ENCODE data around the gene TP63. TPM values are rescaled to one million over a fixed set of nuclear protein-coding genes. Genes with fewer than 3 reads are reported as not detected.

TP63 gene
- total RNA-seq, 1 experiment from 2014 or later = not detected

DNA sequence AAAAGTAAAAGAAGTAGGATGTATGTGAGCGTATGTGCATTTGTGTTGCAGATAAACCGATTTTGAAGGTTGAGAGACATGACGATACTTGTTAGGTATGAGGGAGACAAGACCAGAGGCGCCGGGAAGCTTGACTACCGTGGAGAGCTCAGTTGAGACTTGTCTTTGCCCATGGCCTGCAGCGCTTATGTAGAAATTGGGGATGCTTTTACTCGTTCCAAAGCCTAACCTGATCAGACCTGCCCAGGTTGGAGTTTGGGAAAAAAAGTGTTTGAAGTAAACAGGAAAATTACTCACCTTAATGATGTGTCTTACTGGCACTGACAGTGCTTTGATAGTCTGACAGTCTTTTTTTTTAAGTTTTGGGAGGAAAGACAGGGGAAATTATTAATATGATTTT is 202.8 kb downstream of the TP63 start:
- Histone ChIP-seq H3K79me2 (ENCODE audit: insufficient read depth, low read length) (no peaks in the 10 kb centered on the region), H4K8ac (replicated peaks; ENCODE audit: insufficient read length, low read depth, low read length) (no peak overlapping the region), H2BK5ac (ENCODE audit: insufficient read length, low read length) (no peak overlapping the region), H2AK5ac (ENCODE audit: insufficient read length, low read length) (no peak overlapping the region), H2BK20ac (ENCODE audit: low read depth, low read length, poor library complexity, severe bottlenecking) (no peak overlapping the region), H2BK120ac (ENCODE audit: low read depth, low read length, poor library complexity, severe bottlenecking) (no peak overlapping the region), H3K18ac (ENCODE audit: insufficient read length, low read depth, low read length) (no peak overlapping the region), H4K91ac (ENCODE audit: insufficient read length, low read depth, low read length) (no peak overlapping the region), H3K27me3 (ENCODE audit: insufficient read depth, low read length) (no peaks in the 10 kb centered on the region), H2BK12ac (ENCODE audit: insufficient read length, low read depth, low read length) (no peak overlapping the region), H3K79me1 (ENCODE audit: insufficient read depth, low read depth, low read length, poor library complexity, severe bottlenecking) (no peaks in the 10 kb centered on the region), H3K9ac (ENCODE audit: extremely low read depth, insufficient read length, low read length) (no peak overlapping the region), H4K20me1 (ENCODE audit: control insufficient read depth, insufficient read depth, insufficient read length) (no peaks in the 10 kb centered on the region), H3K4ac (ENCODE audit: low read depth, low read length) (no peak overlapping the region), H3K9me3 (ENCODE audit: control insufficient read depth, low read depth, low read length) (no peaks in the 10 kb centered on the region), H3T11ph (ENCODE audit: low read length) (no peak overlapping the region), H4K5ac (ENCODE audit: insufficient read length, low read depth, low read length) (no peak overlapping the region), H3K27ac (ENCODE audit: insufficient read length, low read depth, low read length) (no peak overlapping the region), H2AFZ (ENCODE audit: low read length) (no peak overlapping the region), H3K56ac (ENCODE audit: insufficient read length, low read depth, low read length) (no peak overlapping the region), H3K23me2 (ENCODE audit: insufficient read length, low read depth, low read length, poor library complexity, severe bottlenecking) (no peaks in the 10 kb centered on the region), H3K4me2 (ENCODE audit: insufficient read depth, insufficient read length, low read length) (no peak overlapping the region), H3K14ac (ENCODE audit: insufficient read depth, low read length) (no peak overlapping the region), H3K4me1 (ENCODE audit: insufficient read depth, low read length) (no peaks in the 10 kb centered on the region), H2BK15ac (ENCODE audit: low read depth, low read length) (no peak overlapping the region), H3K23ac (ENCODE audit: insufficient read length, low read depth, low read length) (no peak overlapping the region)
- Mint-ChIP-seq H3K27ac (no peak overlapping the region), H3K27me3 (ENCODE audit: low read depth) (no peaks in the 10 kb centered on the region), H3K4me3 (no peak overlapping the region), H3K4me1 (no peaks in the 10 kb centered on the region), H3K36me3 (ENCODE audit: insufficient read depth in 1 of 3, low read depth in 3 of 3) (no peaks in the 10 kb centered on the region), H3K9me3 (no peaks in the 10 kb centered on the region)
- TF ChIP-seq, protein P1, sequence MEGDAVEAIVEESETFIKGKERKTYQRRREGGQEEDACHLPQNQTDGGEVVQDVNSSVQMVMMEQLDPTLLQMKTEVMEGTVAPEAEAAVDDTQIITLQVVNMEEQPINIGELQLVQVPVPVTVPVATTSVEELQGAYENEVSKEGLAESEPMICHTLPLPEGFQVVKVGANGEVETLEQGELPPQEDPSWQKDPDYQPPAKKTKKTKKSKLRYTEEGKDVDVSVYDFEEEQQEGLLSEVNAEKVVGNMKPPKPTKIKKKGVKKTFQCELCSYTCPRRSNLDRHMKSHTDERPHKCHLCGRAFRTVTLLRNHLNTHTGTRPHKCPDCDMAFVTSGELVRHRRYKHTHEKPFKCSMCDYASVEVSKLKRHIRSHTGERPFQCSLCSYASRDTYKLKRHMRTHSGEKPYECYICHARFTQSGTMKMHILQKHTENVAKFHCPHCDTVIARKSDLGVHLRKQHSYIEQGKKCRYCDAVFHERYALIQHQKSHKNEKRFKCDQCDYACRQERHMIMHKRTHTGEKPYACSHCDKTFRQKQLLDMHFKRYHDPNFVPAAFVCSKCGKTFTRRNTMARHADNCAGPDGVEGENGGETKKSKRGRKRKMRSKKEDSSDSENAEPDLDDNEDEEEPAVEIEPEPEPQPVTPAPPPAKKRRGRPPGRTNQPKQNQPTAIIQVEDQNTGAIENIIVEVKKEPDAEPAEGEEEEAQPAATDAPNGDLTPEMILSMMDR (conservative IDR thresholded peaks at IDR 0.05) = no peak
- 100% methylated on average over 2 of the region's 8 CpGs for whole genome bisulfite sequencing (ENCODE audit: extremely low coverage, insufficient read length, low lambda C conversion rate)
- no peak for DNase-seq

Data from H9 (cell line).